Glutamatergic neuron (in vitro differentiated cells): Measurements from ENCODE around the gene MR1. TPM values are rescaled to one million over a fixed set of nuclear protein-coding genes. Genes with fewer than 3 reads are reported as not detected.

Experiments used
- DNase-seq: peaks from one replicate; pipeline ENCODE4 v3.0.0; 2022
- H3K27ac Mint-ChIP-seq: one replicate; pipeline ENCODE4 v1.8.0; 2020; ENCODE audit warnings: mild to moderate bottlenecking, mixed read lengths, inconsistent platforms; ENCODE audit not compliant: unreplicated experiment
- H3K27me3 Mint-ChIP-seq: one replicate; pipeline ENCODE4 v1.8.0; 2020; ENCODE audit warnings: mild to moderate bottlenecking, moderate library complexity, mixed read lengths, inconsistent platforms; ENCODE audit not compliant: unreplicated experiment
- H3K36me3 Mint-ChIP-seq: one replicate; pipeline ENCODE4 v1.8.0; 2020; ENCODE audit warnings: mild to moderate bottlenecking, mixed read lengths, inconsistent platforms; ENCODE audit not compliant: unreplicated experiment
- H3K4me1 Mint-ChIP-seq: one replicate; pipeline ENCODE4 v1.8.0; 2020; ENCODE audit warnings: mild to moderate bottlenecking, low read depth, mixed read lengths, inconsistent platforms; ENCODE audit not compliant: unreplicated experiment
- H3K4me3 Mint-ChIP-seq: one replicate; pipeline ENCODE4 v1.8.0; 2020; ENCODE audit warnings: mild to moderate bottlenecking, mixed read lengths, inconsistent platforms; ENCODE audit not compliant: unreplicated experiment
- H3K9me3 Mint-ChIP-seq: one replicate; pipeline ENCODE4 v1.8.0; 2020; ENCODE audit warnings: mild to moderate bottlenecking, moderate library complexity, mixed read lengths, inconsistent platforms; ENCODE audit not compliant: unreplicated experiment
- CTCF ChIP-seq: fragments of 200-600 bp; sonication (generic); IDR thresholded peaks from one replicate; pipeline ENCODE4 v1.5.0; 2021; ENCODE audit not compliant: partially characterized antibody, unreplicated experiment
- total RNA-seq: library from RNA; stranded (reverse); fragmentation: NEBNext Ultra II Directional; extraction: Animal tissue kit (Norgen Biotek cat#: 25700); gene quantifications from one replicate; pipeline ENCODE4 v1.2.1, GENCODE V29; 2021; ENCODE audit not compliant: unreplicated experiment

The MR1 gene
- total RNA-seq, 1 donor from 2014 or later: not detected

- peak; percentile 8 for TF ChIP-seq CTCF
- Mint-ChIP-seq H3K9me3 (no peaks in the 10 kb centered on the region), H3K27me3 (peaks cover 3% of the 10 kb centered on the region), H3K4me3 (no peak overlapping the region), H3K36me3 (peaks cover under 1% of the 10 kb centered on the region), H3K27ac (no peak overlapping the region), H3K4me1 (peaks cover 17% of the 10 kb centered on the region)
- DNase-seq: no peak
These were observed 46.1 kb downstream of the MR1 start for GRCh38 chr1:181079920-181080319.

GRCh38 chr1:181080556-181080955 lies 46.8 kb downstream of the MR1 start:
- H3K27me3 Mint-ChIP-seq: peaks cover 5% of the 10 kb centered on the region
- DNase-seq: no peak
- H3K27ac Mint-ChIP-seq: no peak overlapping the region
- H3K4me3 Mint-ChIP-seq: no peak overlapping the region
- H3K4me1 Mint-ChIP-seq: peaks cover 17% of the 10 kb centered on the region
- TF ChIP-seq CTCF: no peak
- no peaks in the 10 kb centered on the region for H3K36me3 Mint-ChIP-seq
- no peaks in the 10 kb centered on the region for H3K9me3 Mint-ChIP-seq

GRCh38 chr1:181081395-181081794 lies 47.6 kb downstream of the MR1 start:
- Mint-ChIP-seq H3K27me3 (peaks cover 5% of the 10 kb centered on the region), H3K36me3 (no peaks in the 10 kb centered on the region), H3K27ac (peak overlapping the region; percentile 41), H3K4me1 (peaks cover 17% of the 10 kb centered on the region), H3K4me3 (no peak overlapping the region), H3K9me3 (peaks cover 4% of the 10 kb centered on the region)
- no peak for TF ChIP-seq CTCF
- DNase-seq: no peak

- DNase-seq: no peak
- Mint-ChIP-seq H3K27ac (no peak overlapping the region), H3K9me3 (peaks cover 7% of the 10 kb centered on the region), H3K4me1 (peaks cover 7% of the 10 kb centered on the region), H3K4me3 (no peak overlapping the region), H3K27me3 (peaks cover 6% of the 10 kb centered on the region), H3K36me3 (no peaks in the 10 kb centered on the region)
- no peak for TF ChIP-seq CTCF
These were observed 50.2 kb downstream of the MR1 start for GRCh38 chr1:181083842-181084605.

GRCh38 chr1:181084606-181084969 lies 50.8 kb downstream of the MR1 start:
- no peak for TF ChIP-seq CTCF
- H3K27ac Mint-ChIP-seq: no peak overlapping the region
- no peak for DNase-seq
- peaks cover 7% of the 10 kb centered on the region for H3K4me1 Mint-ChIP-seq
- no peak overlapping the region for H3K4me3 Mint-ChIP-seq
- H3K27me3 Mint-ChIP-seq: peaks cover 6% of the 10 kb centered on the region
- no peaks in the 10 kb centered on the region for H3K36me3 Mint-ChIP-seq
- H3K9me3 Mint-ChIP-seq: peaks cover 7% of the 10 kb centered on the region
